Uterus (tissue), 4 donors: ENCODE data around the gene PHYKPL. TPM values are rescaled to one million over a fixed set of nuclear protein-coding genes. Genes with fewer than 3 reads are reported as not detected.

ENCODE experiments used
- DNase-seq, 2 donors: peaks; one replicate each; pipeline ENCODE4 v3.0.0-alpha.2; 2019 to 2020
- H3K27ac ChIP-seq, 2 donors: fragments of 200-600 bp; sonication (generic); 1 replicate in 1 of 2; 2 replicates in 1 of 2; pipeline ENCODE4 v1.5.1; 2016 to 2018
- H3K27me3 ChIP-seq, 2 donors: fragments of 200-600 bp; sonication (generic); one replicate each; pipeline ENCODE4 v1.5.1; 2018 to 2019; ENCODE audit warnings: control low read depth in 1 of 2
- H3K36me3 ChIP-seq, 2 donors: fragments of 200-600 bp; sonication (generic); one replicate each; pipeline ENCODE4 v1.5.1; 2019; ENCODE audit warnings: control low read depth in 1 of 2
- H3K4me1 ChIP-seq, 2 donors: fragments of 200-600 bp; sonication (generic); one replicate each; pipeline ENCODE4 v1.5.1; 2018 to 2019; ENCODE audit warnings: control low read depth in 1 of 2
- H3K4me3 ChIP-seq, 2 donors: fragments of 200-600 bp; sonication (generic); 1 replicate in 1 of 2; 2 replicates in 1 of 2; pipeline ENCODE4 v1.5.1; 2018 to 2019; ENCODE audit warnings: mild to moderate bottlenecking in 1 of 2
- H3K9me3 ChIP-seq, 2 donors: fragments of 200-600 bp; sonication (generic); one replicate each; pipeline ENCODE4 v1.5.1; 2019; ENCODE audit warnings: control low read depth in 1 of 2
- POLR2A ChIP-seq, 2 donors: fragments of 450-650 bp; IDR thresholded peaks; one replicate each; pipeline ENCODE4 v1.6.1; 2016; ENCODE audit warnings: antibody characterized with exemption in 2 of 2, mild to moderate bottlenecking in 1 of 2, moderate library complexity in 1 of 2
- intact Hi-C: fragments of 100-400 bp; cut with DNase I; formaldehyde crosslinking; loops from one replicate; pipeline ENCODE4 v1.15.1; 2023; ENCODE audit warnings: low total_unique reads
- total RNA-seq, 4 donors: library from RNA; depleted of rRNA in 3 of 4; stranded (reverse); fragments of >200 nt in 3 of 4; gene quantifications; one replicate each; pipeline versions ENCODE4 v1.1.0 to v1.2.4, GENCODE V29; 2014 to 2023
- TF ChIP-seq, protein P1 (sequence below), 4 experiments: fragments of 200-600 bp in 2 of 4; fragments of 450-650 bp in 2 of 4; sonication (generic) in 2 of 4; IDR thresholded peaks; one replicate each; pipeline ENCODE4 v1.5.1; 2016 to 2019; ENCODE audit warnings: antibody characterized with exemption in 4 of 4, mild to moderate bottlenecking in 2 of 4, moderate library complexity in 1 of 4
- donor health status: DM: yes; HTN: yes; CAD: no.

The PHYKPL gene
- total RNA-seq, 4 donors from 2014 or later = 41.5 to 129 (median 89.9) TPM

DNA sequence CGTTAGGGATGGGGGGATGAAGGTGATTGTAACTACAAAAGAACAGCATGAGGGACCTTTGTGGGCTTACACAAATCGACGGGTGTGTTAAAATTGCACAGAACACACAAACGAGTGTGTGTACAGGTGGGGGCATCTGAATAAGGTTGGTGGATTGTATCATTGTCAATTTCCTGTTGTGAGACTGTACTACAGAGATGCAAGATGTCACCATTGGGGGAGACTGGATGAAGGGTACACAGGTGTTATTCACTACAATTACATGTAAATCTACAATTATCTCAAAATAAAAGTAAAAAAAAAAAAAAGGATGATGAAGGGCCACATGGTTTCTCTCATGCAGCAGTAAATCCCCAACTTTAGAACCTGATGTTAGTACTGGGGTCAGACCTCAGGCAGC is 31.4 kb upstream of the PHYKPL start:
- no peaks in the 10 kb centered on the region for H3K36me3 ChIP-seq
- no peaks in the 10 kb centered on the region for H3K9me3 ChIP-seq
- intact Hi-C loops = no loop called here
- TF ChIP-seq, protein P1, sequence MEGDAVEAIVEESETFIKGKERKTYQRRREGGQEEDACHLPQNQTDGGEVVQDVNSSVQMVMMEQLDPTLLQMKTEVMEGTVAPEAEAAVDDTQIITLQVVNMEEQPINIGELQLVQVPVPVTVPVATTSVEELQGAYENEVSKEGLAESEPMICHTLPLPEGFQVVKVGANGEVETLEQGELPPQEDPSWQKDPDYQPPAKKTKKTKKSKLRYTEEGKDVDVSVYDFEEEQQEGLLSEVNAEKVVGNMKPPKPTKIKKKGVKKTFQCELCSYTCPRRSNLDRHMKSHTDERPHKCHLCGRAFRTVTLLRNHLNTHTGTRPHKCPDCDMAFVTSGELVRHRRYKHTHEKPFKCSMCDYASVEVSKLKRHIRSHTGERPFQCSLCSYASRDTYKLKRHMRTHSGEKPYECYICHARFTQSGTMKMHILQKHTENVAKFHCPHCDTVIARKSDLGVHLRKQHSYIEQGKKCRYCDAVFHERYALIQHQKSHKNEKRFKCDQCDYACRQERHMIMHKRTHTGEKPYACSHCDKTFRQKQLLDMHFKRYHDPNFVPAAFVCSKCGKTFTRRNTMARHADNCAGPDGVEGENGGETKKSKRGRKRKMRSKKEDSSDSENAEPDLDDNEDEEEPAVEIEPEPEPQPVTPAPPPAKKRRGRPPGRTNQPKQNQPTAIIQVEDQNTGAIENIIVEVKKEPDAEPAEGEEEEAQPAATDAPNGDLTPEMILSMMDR (IDR thresholded peaks at IDR 0.05) = no peak
- no peak for TF ChIP-seq POLR2A (IDR thresholded peaks at IDR 0.05)
- no peak overlapping the region for H3K4me3 ChIP-seq
- no peaks in the 10 kb centered on the region for H3K4me1 ChIP-seq
- no peak overlapping the region for H3K27ac ChIP-seq
- DNase-seq = no peak
- no peaks in the 10 kb centered on the region for H3K27me3 ChIP-seq

DNA sequence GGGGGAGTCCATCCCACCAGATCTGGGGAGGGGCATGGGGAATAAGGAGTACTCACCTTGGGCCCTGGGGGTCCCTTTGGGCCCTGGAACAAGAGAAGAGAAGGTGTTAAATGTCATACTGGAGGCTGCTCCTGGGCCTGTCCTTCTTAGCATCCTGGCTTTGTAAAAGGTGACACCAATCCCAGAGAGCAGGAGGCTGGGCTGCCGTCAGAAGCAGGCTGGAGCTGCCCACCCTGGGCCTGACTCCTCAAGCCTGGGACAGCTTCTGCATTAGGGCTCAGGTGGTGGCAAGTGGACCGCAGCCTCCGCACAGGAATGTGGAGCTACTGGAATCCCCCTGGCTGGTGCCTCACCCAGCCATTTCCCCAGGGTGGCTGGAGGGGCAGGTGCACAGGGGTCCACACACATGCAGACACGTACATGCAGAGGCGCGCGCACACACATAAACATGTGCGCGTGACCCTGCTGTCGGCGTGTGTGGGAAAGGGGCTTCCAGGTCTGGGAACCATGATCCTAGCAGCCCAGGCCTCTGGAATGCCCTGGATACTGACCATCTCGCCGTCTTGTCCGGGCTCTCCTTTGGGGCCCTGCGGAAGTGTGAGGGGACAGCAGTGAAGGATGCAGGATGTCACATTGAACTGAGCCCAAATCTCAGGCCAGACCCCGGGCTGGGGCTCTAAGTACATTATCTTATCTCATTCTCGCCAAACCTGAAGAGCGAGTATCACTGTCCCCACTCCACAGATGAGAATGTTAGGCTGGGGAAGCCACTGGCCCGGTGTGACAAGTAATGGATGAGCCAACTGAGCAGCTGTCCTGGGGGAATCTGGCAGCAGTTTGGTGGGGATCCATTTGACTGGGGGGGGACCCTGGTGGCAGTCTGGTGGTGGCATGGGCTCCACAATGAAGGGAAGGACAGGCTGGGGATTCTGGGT is 29.3 kb upstream of the PHYKPL start:
- Histone ChIP-seq H3K9me3 (no peaks in the 10 kb centered on the region), H3K4me3 (no peak overlapping the region)
- intact Hi-C loops = no loop called here

DNA sequence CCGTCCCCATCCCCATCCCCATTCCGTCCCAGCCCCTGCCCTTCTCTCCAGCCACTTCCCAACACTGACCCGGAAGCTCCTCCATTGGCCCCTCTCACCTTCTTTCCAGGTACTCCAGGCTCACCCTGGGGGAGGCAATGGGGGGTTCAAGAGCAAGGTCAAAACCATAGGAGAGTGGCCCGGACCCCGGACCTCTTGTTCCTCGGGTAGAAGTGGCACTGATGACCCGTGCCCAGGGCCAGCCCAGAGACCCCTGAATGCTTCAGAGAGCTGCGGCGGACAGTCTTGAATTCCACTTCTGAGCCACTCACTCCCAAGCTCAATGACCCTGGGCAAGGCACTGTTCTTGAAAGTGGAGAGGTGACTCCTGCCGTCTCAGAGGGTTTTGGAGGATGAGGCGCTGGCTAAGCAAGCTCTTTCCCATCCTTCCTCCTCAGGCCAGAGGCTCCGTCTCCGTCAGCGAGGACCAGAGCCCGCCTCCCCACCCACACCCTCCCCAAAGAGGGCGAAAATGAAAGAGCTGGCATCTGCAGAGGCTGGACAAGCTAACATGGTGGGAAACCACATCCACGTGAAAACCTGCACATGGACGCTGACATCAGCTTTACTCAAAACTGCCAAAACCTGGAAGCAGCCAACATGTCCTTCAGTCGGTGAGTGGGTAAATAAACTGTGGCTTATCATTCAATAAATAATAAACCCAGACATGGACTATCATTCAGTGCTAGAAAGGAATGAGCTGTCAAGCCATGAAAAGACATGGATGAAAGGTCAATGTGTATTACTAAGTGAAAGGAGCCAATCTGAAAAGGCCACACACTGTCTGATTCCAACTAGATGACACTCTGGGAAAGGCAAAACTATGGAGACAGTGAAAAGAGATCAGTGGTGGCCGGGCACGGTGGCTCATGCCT is 27.3 kb upstream of the PHYKPL start:
- TF ChIP-seq, protein P1 (IDR thresholded peaks at IDR 0.05) = no peak
- TF ChIP-seq POLR2A (IDR thresholded peaks at IDR 0.05) = no peak
- Histone ChIP-seq H3K27ac (no peak overlapping the region), H3K9me3 (no peaks in the 10 kb centered on the region), H3K36me3 (no peaks in the 10 kb centered on the region), H3K4me1 (no peaks in the 10 kb centered on the region), H3K27me3 (no peaks in the 10 kb centered on the region), H3K4me3 (no peak overlapping the region)
- intact Hi-C loops = no loop called here
- DNase-seq = no peak

More for the DNA sequence above, 29.3 kb upstream of the PHYKPL start:
- Histone ChIP-seq H3K27me3 (no peaks in the 10 kb centered on the region), H3K4me1 (no peaks in the 10 kb centered on the region), H3K36me3 (no peaks in the 10 kb centered on the region), H3K27ac (no peak overlapping the region)
- no peak for DNase-seq
- TF ChIP-seq POLR2A (IDR thresholded peaks at IDR 0.05) = no peak
- TF ChIP-seq, protein P1 (IDR thresholded peaks at IDR 0.05) = no peak

DNA sequence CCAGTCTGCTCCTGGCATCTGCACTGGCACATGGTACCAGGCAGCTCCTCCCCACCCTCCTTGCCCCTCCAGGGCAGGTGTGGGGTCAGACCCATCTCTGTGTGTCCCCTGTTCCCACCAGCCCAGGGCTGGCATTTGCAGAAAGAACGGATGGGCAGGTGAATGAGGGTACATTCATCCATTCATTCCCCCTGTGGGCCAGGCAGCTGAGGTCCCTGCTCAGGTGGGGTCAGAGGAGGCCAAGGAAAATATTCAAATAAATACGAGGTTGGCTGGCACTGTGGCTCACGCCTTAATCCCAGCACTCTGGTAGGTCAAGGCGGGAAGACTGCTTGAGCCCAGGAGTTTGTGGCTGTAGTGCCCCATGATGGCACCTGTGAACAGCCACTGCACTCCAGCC is 25.0 kb upstream of the PHYKPL start:
- no peaks in the 10 kb centered on the region for H3K36me3 ChIP-seq
- intact Hi-C loops = no loop called here
- no peaks in the 10 kb centered on the region for H3K27me3 ChIP-seq
- no peaks in the 10 kb centered on the region for H3K4me1 ChIP-seq
- TF ChIP-seq, protein P1 (IDR thresholded peaks at IDR 0.05) = no peak
- TF ChIP-seq POLR2A (IDR thresholded peaks at IDR 0.05) = no peak
- no peaks in the 10 kb centered on the region for H3K9me3 ChIP-seq
- DNase-seq = no peak
- H3K27ac ChIP-seq = no peak overlapping the region
- H3K4me3 ChIP-seq = no peak overlapping the region
